ENCODE results near the gene ABTB2.

- TF ChIP-seq POLR2A (IDR thresholded peaks at IDR 0.05; ENCODE audit: low read length) (no peak), GATA1 (IDR thresholded peaks at IDR 0.05; ENCODE audit: low read depth, low read length) (no peak)
Observed at GRCh38 chr11:34380696-34381095, 22.9 kb upstream of the ABTB2 start.
